ENCODE results near the gene RELA. TPM values are rescaled to one million over a fixed set of nuclear protein-coding genes. Genes with fewer than 3 reads are reported as not detected.

The RELA gene
- total and polyA plus RNA-seq, 2 of the 13 experiments (the other 11 are each of a cell fraction or from before 2014, with no cell fraction given): 21.4 to 40.5 TPM

DNA sequence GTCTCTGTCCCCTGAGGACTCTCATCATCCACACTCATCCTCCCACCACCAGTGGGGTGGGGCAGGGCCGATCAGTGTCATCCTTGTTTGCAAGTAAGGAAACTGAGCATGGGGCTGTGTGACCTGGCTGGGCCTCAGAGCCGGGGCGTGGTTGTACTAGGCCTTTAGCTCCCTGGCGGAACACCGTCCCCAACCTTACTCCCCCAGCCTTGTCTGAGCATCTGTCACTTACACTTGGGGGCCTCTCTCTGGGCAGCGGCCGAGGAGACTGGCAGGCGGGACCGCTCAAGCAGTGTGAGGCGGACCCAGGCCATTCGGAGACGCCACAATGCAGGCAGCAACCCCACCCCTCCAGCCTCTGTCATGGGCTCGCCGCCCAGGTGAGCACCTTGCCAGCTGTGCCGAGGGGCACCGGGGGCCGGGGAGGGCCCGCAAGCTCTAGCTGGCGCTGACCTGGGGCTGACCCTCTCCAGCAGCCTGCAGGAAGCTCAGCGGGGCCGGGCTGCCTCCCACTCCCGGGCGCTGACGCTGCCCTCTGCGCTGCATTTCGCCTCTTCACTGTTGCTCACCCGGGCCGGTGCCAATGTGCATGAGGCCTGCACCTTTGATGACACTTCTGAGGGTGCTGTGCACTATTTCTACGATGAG, 43.3 kb downstream of the RELA start:
- Histone ChIP-seq H2AFZ (ENCODE audit: low read length) (no peak overlapping the region), H3K4me2 (ENCODE audit: low read depth, low read length) (no peak overlapping the region), H4K20me1 (ENCODE audit: insufficient read depth, low read length) (0 out of 2 replicates have a peak, but pooled peaks cover 3% of the 10 kb centered on the region), H3K9me3 (ENCODE audit: low read length) (no peaks in the 10 kb centered on the region), H3K36me3 (replicated peaks in 1 of 2; ENCODE audit: control insufficient read depth in 1 of 2, insufficient read depth in 2 of 2, low read length in 2 of 2) (peaks cover 23 to 59% of the 10 kb centered on the region in 2 experiments; a peak in 4 of 5 replicates), H3K27me3 (ENCODE audit: control insufficient read depth in 1 of 2, insufficient read depth in 2 of 2, low read length in 2 of 2) (no peaks in the 10 kb centered on the region; a peak in 1 of 5 replicates), H3K27ac (ENCODE audit: extremely low read length, insufficient read depth, low read length) (no peak overlapping the region), H3K79me2 (ENCODE audit: insufficient read depth, low read length) (peaks cover 22% of the 10 kb centered on the region), H3K9ac (ENCODE audit: insufficient read depth, low read depth, low read length) (no peak overlapping the region), H3K4me3 (replicated peaks in 1 of 3; ENCODE audit: insufficient read depth in 1 of 3, low read depth in 2 of 3, low read length in 3 of 3) (no peak overlapping the region), H3K4me1 (ENCODE audit: insufficient read depth, low read length) (peaks cover 20% of the 10 kb centered on the region)
- no peak for FAIRE-seq
- intact Hi-C loops (cut with micrococcal nuclease; ENCODE audit: unreplicated experiment) (no loop called here), in situ Hi-C loops (cut with HindIII; ENCODE audit: extremely low pct_ligation_motif_present, low pct_unique_long_range_greater_than_20kb) (no loop called here)
- no TSS peak for BruUV-seq (replicated peaks)
- ChIA-PET CTCF (ENCODE audit: low intra/inter-chr PET ratio, low total read pairs) (no interaction called here), POLR2A (interaction anchor here (0.9 to 2.0 kb wide), 3 partner anchors 14 to 34 kb away, joined by 3 to 12 read pairs (median 4); partner anchors contain the start of gene SIPA1)
- ATAC-seq: no peak
- 98% methylated on average over 17 of the region's 29 CpGs for WGBS (ENCODE audit: low lambda C conversion rate)
- no peak for DNase-seq (ENCODE audit: low spot score)
- TF ChIP-seq AGO2 (optimal IDR thresholded peaks at IDR 0.05; ENCODE audit: low read depth, low read length): peak; percentile 71
- 0 out of 4 replicates have a peak, but pooled peaks of 1 of the 2 experiments have one; percentile 1 for TF ChIP-seq POLR2A (IDR thresholded peaks at IDR 0.05; ENCODE audit: insufficient read depth in 1 of 2, low read depth in 2 of 2, low read length in 2 of 2)
- TF ChIP-seq RBFOX2 (IDR thresholded peaks at IDR 0.05; ENCODE audit: low read depth, low read length): peak; percentile 60; the same call in 1 of the 2 replicates
- no peak for TF ChIP-seq CC2D1A (CRISPR knock-in tag; IDR thresholded peaks at IDR 0.05)

DNA sequence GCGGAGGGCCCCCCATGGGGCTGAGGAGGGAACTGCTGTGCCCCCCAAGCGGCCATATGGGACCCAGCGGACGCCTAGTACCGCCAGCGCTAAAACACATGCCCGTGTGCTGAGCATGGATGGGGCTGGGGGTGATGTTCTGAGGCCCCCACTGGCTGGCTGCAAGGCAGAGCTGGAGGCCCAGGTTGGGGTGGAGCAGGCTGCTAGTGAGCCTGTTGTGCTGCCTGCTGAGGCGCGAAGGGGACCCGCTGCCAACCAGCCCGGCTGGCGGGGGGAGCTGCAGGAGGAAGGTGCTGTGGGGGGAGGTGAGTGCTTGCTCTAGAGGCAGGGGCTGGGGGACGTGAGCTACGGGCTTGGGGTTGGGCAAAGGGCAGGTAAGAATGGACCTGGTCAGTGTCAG, 44.0 kb downstream of the RELA start:
- FAIRE-seq: no peak
- in situ Hi-C loops (cut with HindIII; ENCODE audit: extremely low pct_ligation_motif_present, low pct_unique_long_range_greater_than_20kb) (no loop called here), intact Hi-C loops (cut with micrococcal nuclease; ENCODE audit: unreplicated experiment) (no loop called here)
- Histone ChIP-seq H3K4me2 (ENCODE audit: low read depth, low read length) (no peak overlapping the region), H3K36me3 (replicated peaks in 1 of 2; ENCODE audit: control insufficient read depth in 1 of 2, insufficient read depth in 2 of 2, low read length in 2 of 2) (peaks cover 19 to 53% of the 10 kb centered on the region in 2 experiments; a peak in 4 of 5 replicates), H3K9me3 (ENCODE audit: low read length) (no peaks in the 10 kb centered on the region), H3K79me2 (ENCODE audit: insufficient read depth, low read length) (peaks cover 26% of the 10 kb centered on the region), H3K27ac (ENCODE audit: extremely low read length, insufficient read depth, low read length) (no peak overlapping the region), H3K4me1 (ENCODE audit: insufficient read depth, low read length) (peaks cover 20% of the 10 kb centered on the region), H3K27me3 (ENCODE audit: control insufficient read depth in 1 of 2, insufficient read depth in 2 of 2, low read length in 2 of 2) (no peaks in the 10 kb centered on the region; a peak in 1 of 5 replicates), H2AFZ (ENCODE audit: low read length) (no peak overlapping the region), H4K20me1 (ENCODE audit: insufficient read depth, low read length) (0 out of 2 replicates have a peak, but pooled peaks cover 3% of the 10 kb centered on the region), H3K4me3 (replicated peaks in 1 of 3; ENCODE audit: insufficient read depth in 1 of 3, low read depth in 2 of 3, low read length in 3 of 3) (no peak overlapping the region), H3K9ac (ENCODE audit: insufficient read depth, low read depth, low read length) (no peak overlapping the region)
- no peak for DNase-seq (ENCODE audit: low spot score)
- ChIA-PET CTCF (ENCODE audit: low intra/inter-chr PET ratio, low total read pairs) (no interaction called here), POLR2A (interaction anchor here (0.9 to 2.7 kb wide), 3 partner anchors 14 to 35 kb away, joined by 4 to 10 read pairs (median 7); no protein-coding TSS in a partner anchor)
- no TSS peak for BruUV-seq (replicated peaks)
- WGBS (ENCODE audit: low lambda C conversion rate): 86% methylated on average over 2 of the region's 14 CpGs
- no peak for ATAC-seq
- TF ChIP-seq, protein P1, sequence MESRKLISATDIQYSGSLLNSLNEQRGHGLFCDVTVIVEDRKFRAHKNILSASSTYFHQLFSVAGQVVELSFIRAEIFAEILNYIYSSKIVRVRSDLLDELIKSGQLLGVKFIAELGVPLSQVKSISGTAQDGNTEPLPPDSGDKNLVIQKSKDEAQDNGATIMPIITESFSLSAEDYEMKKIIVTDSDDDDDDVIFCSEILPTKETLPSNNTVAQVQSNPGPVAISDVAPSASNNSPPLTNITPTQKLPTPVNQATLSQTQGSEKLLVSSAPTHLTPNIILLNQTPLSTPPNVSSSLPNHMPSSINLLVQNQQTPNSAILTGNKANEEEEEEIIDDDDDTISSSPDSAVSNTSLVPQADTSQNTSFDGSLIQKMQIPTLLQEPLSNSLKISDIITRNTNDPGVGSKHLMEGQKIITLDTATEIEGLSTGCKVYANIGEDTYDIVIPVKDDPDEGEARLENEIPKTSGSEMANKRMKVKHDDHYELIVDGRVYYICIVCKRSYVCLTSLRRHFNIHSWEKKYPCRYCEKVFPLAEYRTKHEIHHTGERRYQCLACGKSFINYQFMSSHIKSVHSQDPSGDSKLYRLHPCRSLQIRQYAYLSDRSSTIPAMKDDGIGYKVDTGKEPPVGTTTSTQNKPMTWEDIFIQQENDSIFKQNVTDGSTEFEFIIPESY (CRISPR knock-in tag; IDR thresholded peaks at IDR 0.05): peak; percentile 10; the same call in 1 of the 2 replicates
- no peak for TF ChIP-seq MAZ (IDR thresholded peaks at IDR 0.05; ENCODE audit: borderline replicate concordance, low read depth, low read length)
- TF ChIP-seq MAZ (CRISPR knock-in tag; IDR thresholded peaks at IDR 0.05; ENCODE audit: low read depth): no peak
- TF ChIP-seq, protein P2, sequence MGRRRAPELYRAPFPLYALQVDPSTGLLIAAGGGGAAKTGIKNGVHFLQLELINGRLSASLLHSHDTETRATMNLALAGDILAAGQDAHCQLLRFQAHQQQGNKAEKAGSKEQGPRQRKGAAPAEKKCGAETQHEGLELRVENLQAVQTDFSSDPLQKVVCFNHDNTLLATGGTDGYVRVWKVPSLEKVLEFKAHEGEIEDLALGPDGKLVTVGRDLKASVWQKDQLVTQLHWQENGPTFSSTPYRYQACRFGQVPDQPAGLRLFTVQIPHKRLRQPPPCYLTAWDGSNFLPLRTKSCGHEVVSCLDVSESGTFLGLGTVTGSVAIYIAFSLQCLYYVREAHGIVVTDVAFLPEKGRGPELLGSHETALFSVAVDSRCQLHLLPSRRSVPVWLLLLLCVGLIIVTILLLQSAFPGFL (CRISPR knock-in tag; IDR thresholded peaks at IDR 0.05): no peak
- TF ChIP-seq ZC3H13 (CRISPR knock-in tag; IDR thresholded peaks at IDR 0.05): peak; percentile 59; the same call in 1 of the 2 replicates
- TF ChIP-seq RAD51 (IDR thresholded peaks at IDR 0.05; ENCODE audit: borderline replicate concordance): no peak
- TF ChIP-seq ZFP36L2 (CRISPR knock-in tag; IDR thresholded peaks at IDR 0.05): no peak
- peak; percentile 18; the same call in 1 of the 2 replicates for TF ChIP-seq RBFOX2 (IDR thresholded peaks at IDR 0.05; ENCODE audit: low read depth, low read length)
- no peak for TF ChIP-seq KDM2A (CRISPR knock-in tag; IDR thresholded peaks at IDR 0.05; ENCODE audit: borderline replicate concordance, low read depth)
- no peak for TF ChIP-seq ZNF746 (CRISPR knock-in tag; IDR thresholded peaks at IDR 0.05)
- no peak for TF ChIP-seq YY1 (IDR thresholded peaks at IDR 0.05; ENCODE audit: insufficient read depth, insufficient replicate concordance, low read depth, low read length)
- no peak for TF ChIP-seq SSRP1 (CRISPR knock-in tag; IDR thresholded peaks at IDR 0.05)

Measured in HepG2 (cell line).